Neural cell (in vitro differentiated cells): ENCODE measurements around the gene RPL9. TPM values are rescaled to one million over a fixed set of nuclear protein-coding genes. Genes with fewer than 3 reads are reported as not detected.

Experiments
- H2AFZ ChIP-seq: fragments of 200-600, 300-800 bp; sonication (generic), shearing (Covaris generic); 2 replicates; pipeline ENCODE4 v1.6.0; 2014; ENCODE audit warnings: low read depth, mild to moderate bottlenecking, antibody characterized with exemption, low read length, moderate library complexity
- H3F3A ChIP-seq: fragments of 200-600 bp; shearing (Covaris generic); 2 replicates; pipeline ENCODE4 v1.6.1; 2016; ENCODE audit warnings: mild to moderate bottlenecking, moderate library complexity, mixed read lengths, antibody characterized with exemption, low read length; ENCODE audit not compliant: insufficient read depth, poor library complexity, severe bottlenecking
- H3K27ac ChIP-seq: fragments of 200-600, 300-800 bp; sonication (generic), shearing (Covaris generic); 2 replicates; pipeline ENCODE4 v1.5.1; 2014; ENCODE audit warnings: mild to moderate bottlenecking, low read length, moderate library complexity
- H3K27me3 ChIP-seq: fragments of 300-800, 200-600 bp; sonication (generic), shearing (Covaris generic); 2 replicates; pipeline ENCODE4 v1.6.0; 2014; ENCODE audit warnings: mild to moderate bottlenecking, low read depth, low read length, moderate library complexity; ENCODE audit not compliant: insufficient read depth
- H3K36me3 ChIP-seq: fragments of 300-800, 200-600 bp; sonication (generic), shearing (Covaris generic); 2 replicates; pipeline ENCODE4 v1.5.1; 2014; ENCODE audit warnings: mild to moderate bottlenecking, antibody characterized with exemption, low read length, moderate library complexity; ENCODE audit not compliant: insufficient read depth
- H3K4me2 ChIP-seq: fragments of 300-800, 200-600 bp; sonication (generic), shearing (Covaris generic); 2 replicates; pipeline ENCODE4 v1.6.0; 2014; ENCODE audit warnings: mild to moderate bottlenecking, low read length
- H3K4me3 ChIP-seq: fragments of 300-800, 200-600 bp; sonication (generic), shearing (Covaris generic); 2 replicates; pipeline ENCODE4 v1.5.1; 2014; ENCODE audit warnings: mild to moderate bottlenecking, low read length, moderate library complexity
- H3K79me2 ChIP-seq: fragments of 200-600 bp; shearing (Covaris generic); replicated peaks from 2 replicates; pipeline ENCODE4 v1.6.0; 2014; ENCODE audit warnings: mild to moderate bottlenecking, low read length, moderate library complexity; ENCODE audit not compliant: insufficient read depth
- H3K9ac ChIP-seq: fragments of 300-800, 200-600 bp; sonication (generic), shearing (Covaris generic); 2 replicates; pipeline ENCODE4 v1.6.1; 2016; ENCODE audit warnings: mild to moderate bottlenecking, low read length, mixed read lengths
- H3K9me2 ChIP-seq: fragments of 200-600 bp; shearing (Covaris generic); 2 replicates; pipeline ENCODE4 v1.6.1; 2016; ENCODE audit warnings: mild to moderate bottlenecking, low read length, mixed read lengths; ENCODE audit not compliant: insufficient read depth
- H3K9me3 ChIP-seq: fragments of 200-600, 300-800 bp; sonication (generic), shearing (Covaris generic); 2 replicates; pipeline ENCODE4 v1.6.1; 2016; ENCODE audit warnings: mild to moderate bottlenecking, mixed run types, low read length, moderate library complexity, mixed read lengths
- H4K20me1 ChIP-seq: fragments of 200-600 bp; shearing (Covaris generic); 2 replicates; pipeline ENCODE4 v1.6.1; 2016; ENCODE audit warnings: mild to moderate bottlenecking, mixed run types; ENCODE audit not compliant: insufficient read depth
- CTCF ChIP-seq: fragments of 450-650 bp; IDR thresholded peaks from 2 replicates; pipeline ENCODE4 v1.5.1; 2014; ENCODE audit warnings: antibody characterized with exemption, mild to moderate bottlenecking, moderate library complexity; ENCODE audit not compliant: poor library complexity, severe bottlenecking
- EP300 ChIP-seq: fragments of 450-650 bp; conservative IDR thresholded peaks from 2 replicates; pipeline ENCODE4 v1.6.1; 2014; ENCODE audit warnings: antibody characterized with exemption, mild to moderate bottlenecking, moderate library complexity; ENCODE audit not compliant: poor library complexity, severe bottlenecking
- EZH2 ChIP-seq: fragments of 200-600, 300-800 bp; shearing (Covaris generic), sonication (generic); IDR thresholded peaks from 2 replicates; pipeline ENCODE4 v1.6.1; 2014; ENCODE audit warnings: antibody characterized with exemption, low read length, borderline replicate concordance, mild to moderate bottlenecking; ENCODE audit not compliant: insufficient read depth, poor library complexity, severe bottlenecking
- MXI1 ChIP-seq: fragments of 450-650 bp; conservative IDR thresholded peaks from 2 replicates; pipeline ENCODE4 v1.6.1; 2014; ENCODE audit warnings: antibody characterized with exemption, mild to moderate bottlenecking; ENCODE audit not compliant: poor library complexity, severe bottlenecking
- POLR2AphosphoS5 ChIP-seq: IDR thresholded peaks from 2 replicates; pipeline ENCODE4 v1.6.1; 2012
- RAD21 ChIP-seq: fragments of 450-650 bp; conservative IDR thresholded peaks from 2 replicates; pipeline ENCODE4 v1.6.1; 2014; ENCODE audit warnings: antibody characterized with exemption, mild to moderate bottlenecking, moderate library complexity
- REST ChIP-seq: IDR thresholded peaks from 2 replicates; pipeline ENCODE4 v1.6.1; 2012; ENCODE audit warnings: borderline replicate concordance
- SMC3 ChIP-seq: fragments of 450-650 bp; conservative IDR thresholded peaks from 2 replicates; pipeline ENCODE4 v1.6.1; 2014; ENCODE audit warnings: antibody characterized with exemption, mild to moderate bottlenecking, moderate library complexity; ENCODE audit not compliant: poor library complexity
- TAF1 ChIP-seq: IDR thresholded peaks from 2 replicates; pipeline ENCODE4 v1.6.1; 2012; ENCODE audit warnings: low read depth
- polyA plus RNA-seq: library from polyadenylated mRNA; depleted of rRNA; stranded (reverse); fragments of >200 nt; gene quantifications from 2 replicates; pipeline ENCODE4 v1.2.3, GENCODE V29; 2014

RPL9 gene
- polyA plus RNA-seq, 1 donor from 2014 or later = 5,676 TPM

- H3K9me3 ChIP-seq = no peaks in the 10 kb centered on the region
- no peak overlapping the region for H3K4me2 ChIP-seq
- H3K79me2 ChIP-seq = no peaks in the 10 kb centered on the region
- no peak overlapping the region for H3K27ac ChIP-seq
- H3K4me3 ChIP-seq = no peak overlapping the region
- H2AFZ ChIP-seq = no peak overlapping the region
- TF ChIP-seq MXI1 (no peak), RAD21 (no peak), TAF1 (no peak), CTCF (no peak), REST (no peak), EZH2 (no peak), EP300 (no peak), SMC3 (no peak), POLR2AphosphoS5 (no peak)
- no peaks in the 10 kb centered on the region for H3F3A ChIP-seq
- H3K36me3 ChIP-seq = no peaks in the 10 kb centered on the region
- no peak overlapping the region for H3K9ac ChIP-seq
- no peaks in the 10 kb centered on the region for H4K20me1 ChIP-seq
- no peaks in the 10 kb centered on the region for H3K9me2 ChIP-seq
- no peaks in the 10 kb centered on the region for H3K27me3 ChIP-seq
These were observed 22.4 kb upstream of the RPL9 start for GRCh38 chr4:39480902-39481695.

- TF ChIP-seq POLR2AphosphoS5 (no peak), RAD21 (no peak), SMC3 (no peak), EP300 (no peak), TAF1 (no peak), MXI1 (no peak), EZH2 (no peak), CTCF (no peak), REST (no peak)
- Histone ChIP-seq H4K20me1 (no peaks in the 10 kb centered on the region), H3K9ac (no peak overlapping the region), H3K36me3 (no peaks in the 10 kb centered on the region), H3K9me2 (no peaks in the 10 kb centered on the region), H3K4me3 (no peak overlapping the region), H3F3A (no peaks in the 10 kb centered on the region), H3K27ac (no peak overlapping the region), H3K27me3 (no peaks in the 10 kb centered on the region), H3K4me2 (no peak overlapping the region), H2AFZ (no peak overlapping the region), H3K79me2 (no peaks in the 10 kb centered on the region), H3K9me3 (no peaks in the 10 kb centered on the region)
These were observed 21.5 kb upstream of the RPL9 start for GRCh38 chr4:39480251-39480650.
